AG04449 (cell line): ENCODE measurements around the gene LRP2BP.

Experiments
- CTCF ChIA-PET: fragments of 350-600 bp; formaldehyde crosslinking; extraction: SDS; loops from one replicate; lab custom pipeline; 2021; ENCODE audit warnings: antibody characterized with exemption; lab: Yijun Ruan, JAX
- POLR2A ChIA-PET: fragments of 400-600, 350-600 bp; formaldehyde crosslinking; extraction: SDS; loops from one replicate; lab custom pipeline; 2020; ENCODE audit warnings: antibody characterized with exemption, inconsistent platforms; lab: Yijun Ruan, JAX
- DNase-seq: peaks from one replicate; pipeline ENCODE4 v3.0.0-alpha.2; 2010; ENCODE audit warnings: low read depth, low spot score
- H3K4me3 ChIP-seq: 2 replicates; pipeline ENCODE4 v1.5.1; 2011; ENCODE audit warnings: low read depth, mild to moderate bottlenecking, control low read depth, low read length
- TF ChIP-seq, protein P1 (sequence below): IDR thresholded peaks from one replicate; pipeline ENCODE4 v1.5.1; 2011; ENCODE audit warnings: mild to moderate bottlenecking, moderate library complexity, low read length, control low read depth, inconsistent platforms; ENCODE audit not compliant: insufficient read depth; ENCODE audit errors: missing control alignments

LRP2BP gene

GRCh38 chr4:185426960-185427688 is 31.4 kb upstream of the LRP2BP start:
- no peak for DNase-seq
- TF ChIP-seq, protein P1, sequence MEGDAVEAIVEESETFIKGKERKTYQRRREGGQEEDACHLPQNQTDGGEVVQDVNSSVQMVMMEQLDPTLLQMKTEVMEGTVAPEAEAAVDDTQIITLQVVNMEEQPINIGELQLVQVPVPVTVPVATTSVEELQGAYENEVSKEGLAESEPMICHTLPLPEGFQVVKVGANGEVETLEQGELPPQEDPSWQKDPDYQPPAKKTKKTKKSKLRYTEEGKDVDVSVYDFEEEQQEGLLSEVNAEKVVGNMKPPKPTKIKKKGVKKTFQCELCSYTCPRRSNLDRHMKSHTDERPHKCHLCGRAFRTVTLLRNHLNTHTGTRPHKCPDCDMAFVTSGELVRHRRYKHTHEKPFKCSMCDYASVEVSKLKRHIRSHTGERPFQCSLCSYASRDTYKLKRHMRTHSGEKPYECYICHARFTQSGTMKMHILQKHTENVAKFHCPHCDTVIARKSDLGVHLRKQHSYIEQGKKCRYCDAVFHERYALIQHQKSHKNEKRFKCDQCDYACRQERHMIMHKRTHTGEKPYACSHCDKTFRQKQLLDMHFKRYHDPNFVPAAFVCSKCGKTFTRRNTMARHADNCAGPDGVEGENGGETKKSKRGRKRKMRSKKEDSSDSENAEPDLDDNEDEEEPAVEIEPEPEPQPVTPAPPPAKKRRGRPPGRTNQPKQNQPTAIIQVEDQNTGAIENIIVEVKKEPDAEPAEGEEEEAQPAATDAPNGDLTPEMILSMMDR, result no peak
- ChIA-PET POLR2A (no interaction called here), CTCF (interaction anchor here (0.9 to 5.5 kb wide), 5 partner anchors 10 to 702 kb away, joined by 3 to 32 read pairs (median 5); no protein-coding TSS in a partner anchor)
- H3K4me3 ChIP-seq, result no peak overlapping the region

DNA sequence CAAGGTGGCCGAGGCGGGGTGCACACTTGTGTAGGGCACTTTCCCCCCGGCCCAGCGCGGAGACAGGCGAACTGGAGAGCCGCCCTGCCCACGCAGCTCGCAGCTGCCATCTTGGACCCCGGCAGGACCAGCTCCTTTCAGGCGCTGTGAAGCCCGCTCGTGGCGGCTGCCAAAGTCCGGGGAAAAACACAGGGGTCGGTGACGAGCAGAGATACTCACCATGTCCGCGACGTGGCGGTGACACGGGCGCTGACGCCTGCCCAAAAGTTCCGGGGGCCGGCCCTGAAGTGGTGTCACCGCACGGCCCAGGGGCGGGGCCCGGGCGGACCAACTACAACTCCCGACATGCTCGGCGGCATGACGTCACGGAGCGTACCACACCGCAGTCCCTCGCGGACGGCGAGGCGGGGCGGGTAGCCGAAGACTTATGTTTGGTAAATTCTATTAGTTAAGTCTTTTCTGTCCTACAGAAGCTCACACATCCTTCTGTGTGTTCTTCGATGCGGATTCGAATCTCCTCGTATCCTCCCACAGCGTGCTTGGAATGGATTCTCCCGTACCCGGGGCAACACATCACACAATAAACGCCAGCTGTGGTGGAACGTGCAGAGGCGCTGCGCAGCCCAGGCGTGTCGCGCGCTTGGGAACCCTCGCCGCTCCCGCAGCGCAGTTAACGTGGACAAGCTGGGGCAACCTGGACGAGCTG is 30.1 kb upstream of the LRP2BP start, which contains the start of gene UFSP2:
TSS of gene UFSP2 (minus strand) at position 318 of the 706 bp plus-strand sequence. CDS start at position 222, 96 bp downstream.
- CTCF ChIA-PET, result interaction anchor here (0.9 to 5.5 kb wide), 9 partner anchors 11 to 701 kb away, joined by 3 to 32 read pairs (median 3); no protein-coding TSS in a partner anchor
- peak within 1 kb of the TSS; percentile 95 for H3K4me3 ChIP-seq
- TF ChIP-seq, protein P1, result peak; percentile 0
- POLR2A ChIA-PET, result no interaction called here
- DNase-seq, result peak; percentile 51

DNA sequence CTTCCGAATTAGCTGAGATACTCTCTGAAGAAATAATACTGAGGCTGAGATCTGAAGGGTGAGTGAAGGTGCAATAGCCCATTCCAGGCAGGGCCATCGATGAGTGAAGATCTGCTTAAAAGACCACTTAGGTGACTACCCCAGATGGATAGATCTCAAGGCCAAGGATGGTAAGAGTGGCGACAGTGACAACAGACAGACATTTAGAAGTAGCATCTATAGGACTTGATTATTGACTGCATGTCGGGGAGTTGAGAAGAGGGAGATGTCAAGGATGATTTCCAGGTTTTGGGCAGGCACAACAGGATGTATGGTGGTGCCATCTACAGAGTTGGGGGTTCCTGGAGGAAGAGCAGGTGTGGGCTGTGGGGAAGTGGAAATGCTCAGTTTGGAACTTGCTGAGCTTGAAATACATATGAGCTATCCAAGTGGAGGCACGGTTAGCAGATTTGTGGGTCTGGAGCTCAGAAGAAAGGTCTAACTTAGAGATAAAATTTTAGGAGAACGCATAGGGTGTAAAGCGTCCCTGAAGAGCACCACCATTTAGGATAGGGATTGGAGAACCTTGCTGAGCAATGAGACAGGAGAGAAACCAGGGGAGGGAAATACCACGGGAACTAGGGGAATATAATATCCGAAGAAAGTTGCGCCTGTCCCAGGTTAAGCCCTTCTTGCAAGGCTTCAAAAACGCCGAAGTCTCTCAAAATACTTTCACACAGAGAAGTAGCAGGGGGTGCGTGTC is 29.4 kb upstream of the LRP2BP start:
- ChIA-PET CTCF (interaction anchor here (0.6 to 5.5 kb wide), 8 partner anchors 12 to 613 kb away, joined by 3 to 32 read pairs (median 4); no protein-coding TSS in a partner anchor), POLR2A (interaction anchor here (1.3 kb wide), 1 partner anchor 29 kb away, joined by 3 read pairs; the partner anchor contains the start of gene ANKRD37)
- DNase-seq, result no peak
- TF ChIP-seq, protein P1, result no peak
- H3K4me3 ChIP-seq, result peak overlapping the region; percentile 95

DNA sequence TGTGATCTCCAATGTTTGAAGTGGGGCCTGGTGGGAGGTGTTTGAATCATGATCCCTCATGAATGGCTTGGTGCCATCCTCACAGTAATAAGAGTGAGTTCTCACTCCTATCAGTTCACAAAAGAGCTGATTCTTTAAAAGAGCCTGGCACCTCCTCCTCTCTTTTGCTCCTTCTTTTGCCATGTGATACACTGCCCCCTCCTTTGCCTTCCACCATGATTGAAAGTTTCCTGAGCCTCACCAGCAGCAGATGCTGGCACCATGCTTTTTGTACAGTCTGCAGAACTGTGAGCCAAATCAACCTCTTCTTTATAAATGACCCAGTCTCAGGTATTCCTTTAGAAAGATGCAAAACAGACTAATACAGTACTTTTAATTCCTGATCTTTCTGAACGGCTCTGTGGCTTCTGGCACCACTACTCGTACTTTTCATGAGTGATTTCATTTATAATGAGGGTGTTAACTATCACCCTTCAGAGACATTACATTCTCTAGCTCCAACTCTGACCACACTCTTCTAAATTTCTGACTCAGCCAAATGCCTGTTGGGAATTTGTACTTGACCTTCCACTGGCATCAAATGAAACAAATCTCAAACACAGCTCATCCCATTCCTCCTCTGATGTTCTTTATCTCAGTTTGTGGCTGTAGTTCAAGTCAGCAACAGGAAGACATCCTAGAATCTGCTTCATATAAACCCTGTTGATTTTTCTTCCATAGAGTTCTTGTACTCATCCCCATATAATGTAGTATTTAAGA is 25.8 kb upstream of the LRP2BP start:
- no peak overlapping the region for H3K4me3 ChIP-seq
- ChIA-PET CTCF (interaction anchor here (1.2 to 2.5 kb wide), 3 partner anchors 17 to 616 kb away, joined by 3 to 8 read pairs (median 6); no protein-coding TSS in a partner anchor), POLR2A (no interaction called here)
- peak; percentile 24 for DNase-seq
- TF ChIP-seq, protein P1, result no peak

- TF ChIP-seq, protein P1, result no peak
- CTCF ChIA-PET, result no interaction called here
- no peak overlapping the region for H3K4me3 ChIP-seq
- POLR2A ChIA-PET, result no interaction called here
- DNase-seq, result no peak
Measured at GRCh38 chr4:185416955-185417354, 21.2 kb upstream of the LRP2BP start.
